Measurements from ENCODE around the gene ARL15. TPM values are rescaled to one million over a fixed set of nuclear protein-coding genes. Genes with fewer than 3 reads are reported as not detected.
"Not testable (repeated sequence)": the region's sequence is repeated elsewhere in the genome, so short reads cannot be mapped to it uniquely, and the experiment has no call there.

The ARL15 gene
- total RNA-seq, 1 donor: 22.0 TPM

- H3K4me3 ChIP-seq (ENCODE audit: low read depth, low read length): no peak overlapping the region
- peak; percentile 92 for DNase-seq (ENCODE audit: low read depth)
- no peak for TF ChIP-seq CTCF (IDR thresholded peaks at IDR 0.05; ENCODE audit: insufficient read depth, low read length)
Observed at GRCh38 chr5:54063817-54064216, 246.6 kb downstream of the ARL15 start.

GRCh38 chr5:54062958-54063357 lies 247.4 kb downstream of the ARL15 start:
- no peak for TF ChIP-seq CTCF (IDR thresholded peaks at IDR 0.05; ENCODE audit: insufficient read depth, low read length)
- peak; percentile 87 for DNase-seq (ENCODE audit: low read depth)
- no peak overlapping the region for H3K4me3 ChIP-seq (ENCODE audit: low read depth, low read length)

DNA sequence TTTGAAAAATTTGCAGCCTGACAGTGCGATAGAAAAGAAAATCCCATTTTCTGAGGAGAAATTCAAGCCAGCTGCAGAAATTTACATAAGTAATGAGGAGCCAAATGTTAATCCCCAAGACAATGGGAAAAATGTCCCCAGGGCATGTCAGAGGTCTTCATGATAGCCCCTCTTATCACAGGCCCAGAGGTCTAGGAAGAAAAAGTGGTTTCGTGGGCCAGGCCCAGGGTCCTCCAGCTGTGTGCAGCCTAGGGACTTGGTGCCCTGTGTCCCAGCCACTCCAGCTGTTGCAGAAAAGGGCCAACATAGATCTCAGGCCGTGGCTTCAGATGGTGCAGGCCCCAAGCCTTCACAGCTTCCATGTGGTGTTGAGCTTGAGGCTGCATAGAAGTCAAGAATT lies 249.5 kb downstream of the ARL15 start:
- H3K4me3 ChIP-seq (ENCODE audit: low read depth, low read length); DNase-seq (ENCODE audit: low read depth): not testable (repeated sequence)

DNA sequence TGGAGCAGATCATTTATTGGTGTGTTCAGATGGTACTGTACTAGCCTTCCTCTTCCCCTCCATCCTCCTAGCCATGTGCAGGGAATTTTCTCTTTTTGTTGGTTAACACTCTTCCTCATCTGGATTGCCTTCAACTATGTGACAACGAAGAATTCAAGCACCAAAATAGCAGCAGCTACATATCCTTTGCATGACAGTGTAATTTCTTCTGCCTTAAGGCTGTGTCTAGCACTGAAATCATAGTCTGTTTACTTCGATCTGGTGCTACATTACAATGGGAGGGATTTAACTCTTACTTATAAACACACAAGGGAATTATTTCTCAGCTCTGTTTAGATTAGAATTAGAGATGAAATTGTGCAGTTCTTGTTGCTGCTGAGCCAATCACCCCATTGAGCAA lies 260.4 kb downstream of the ARL15 start:
- no peak for TF ChIP-seq CTCF (IDR thresholded peaks at IDR 0.05; ENCODE audit: insufficient read depth, low read length)
- H3K4me3 ChIP-seq (ENCODE audit: low read depth, low read length): no peak overlapping the region

GRCh38 chr5:54049144-54049543 lies 261.2 kb downstream of the ARL15 start:
- no peak overlapping the region for H3K4me3 ChIP-seq (ENCODE audit: low read depth, low read length)
- no peak for DNase-seq (ENCODE audit: low read depth)

More for the DNA sequence above, 260.4 kb downstream of the ARL15 start:
- peak; percentile 76 for DNase-seq (ENCODE audit: low read depth)

DNA sequence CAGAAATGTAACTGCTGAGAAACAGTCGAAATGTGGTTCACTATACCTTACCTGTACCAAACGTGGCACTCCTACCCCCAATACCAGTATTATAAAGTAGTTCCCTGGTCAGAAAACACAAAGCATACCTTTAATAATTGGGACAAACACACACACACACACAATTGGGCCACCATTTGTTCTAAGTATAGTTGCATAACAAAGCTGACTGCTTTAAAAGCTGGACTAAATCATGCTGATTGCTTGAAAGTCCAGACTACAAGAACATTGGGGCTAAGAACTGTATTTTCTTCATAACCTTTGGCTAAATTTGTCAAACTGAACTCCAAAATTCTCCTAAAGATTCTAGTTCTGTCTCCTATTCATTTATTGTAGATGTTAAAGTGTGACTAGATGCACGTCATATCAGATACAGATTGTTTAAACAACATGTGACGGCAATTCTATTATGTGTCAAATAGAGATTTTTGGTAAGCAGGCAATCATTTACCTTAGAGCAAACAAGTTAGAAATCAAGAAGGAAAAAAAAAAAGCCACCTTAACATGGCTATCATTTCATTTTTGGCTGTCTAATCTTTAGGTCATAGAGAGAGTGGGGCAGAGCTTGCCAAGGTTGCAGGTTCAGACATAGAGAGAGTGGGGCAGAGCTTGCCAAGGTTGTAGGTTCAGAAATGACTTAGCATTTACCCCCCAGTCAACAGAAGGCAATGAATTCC lies 265.1 kb downstream of the ARL15 start:
- no peak overlapping the region for H3K4me3 ChIP-seq (ENCODE audit: low read depth, low read length)
- DNase-seq (ENCODE audit: low read depth): no peak
- no peak for TF ChIP-seq CTCF (IDR thresholded peaks at IDR 0.05; ENCODE audit: insufficient read depth, low read length)

More at GRCh38 chr5:54049144-54049543, 261.2 kb downstream of the ARL15 start:
- TF ChIP-seq CTCF (IDR thresholded peaks at IDR 0.05; ENCODE audit: insufficient read depth, low read length): no peak

DNA sequence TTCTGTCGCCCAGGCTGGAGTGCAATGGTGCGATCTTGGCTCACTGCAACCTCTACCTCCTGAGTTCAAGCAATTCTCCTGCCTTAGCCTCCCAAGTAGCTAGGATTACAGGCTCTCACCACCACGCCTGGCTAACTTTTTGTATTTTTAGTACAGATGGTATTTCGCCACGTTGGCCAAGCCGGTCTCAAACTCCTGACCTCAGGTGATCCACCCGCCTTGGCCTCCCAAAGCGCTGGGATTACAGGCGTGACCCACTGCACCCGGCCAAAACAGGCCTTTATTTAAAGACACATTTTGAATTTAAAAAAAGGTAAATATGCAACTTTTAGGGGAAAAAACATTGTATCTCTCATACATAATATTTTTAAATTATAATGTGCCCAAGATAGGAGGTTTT lies 266.1 kb downstream of the ARL15 start:
- H3K4me3 ChIP-seq (ENCODE audit: low read depth, low read length); DNase-seq (ENCODE audit: low read depth): not testable (repeated sequence)

DNA sequence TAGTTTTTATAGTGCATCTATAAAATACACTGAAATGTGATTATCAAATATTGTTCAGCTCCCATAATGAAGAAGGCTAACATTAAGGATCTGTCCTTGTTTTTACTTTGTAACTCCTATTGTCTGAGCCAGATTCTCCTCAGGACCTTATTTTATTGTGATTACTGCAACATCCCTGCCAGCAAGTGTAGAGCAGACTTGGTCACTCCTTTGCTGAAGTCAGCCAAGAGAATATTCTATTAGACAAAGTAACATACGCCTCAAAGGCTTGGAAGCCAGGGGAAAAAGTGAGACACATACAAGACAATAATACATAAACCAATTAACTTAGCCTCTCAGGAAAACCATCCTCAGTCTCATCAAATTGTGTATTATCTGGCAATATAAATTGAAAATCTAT lies 269.6 kb downstream of the ARL15 start:
- DNase-seq (ENCODE audit: low read depth): peak; percentile 10
- H3K4me3 ChIP-seq (ENCODE audit: low read depth, low read length): no peak overlapping the region
- TF ChIP-seq CTCF (IDR thresholded peaks at IDR 0.05; ENCODE audit: insufficient read depth, low read length): no peak
